ENCODE results near the gene ABLIM1.

DNA sequence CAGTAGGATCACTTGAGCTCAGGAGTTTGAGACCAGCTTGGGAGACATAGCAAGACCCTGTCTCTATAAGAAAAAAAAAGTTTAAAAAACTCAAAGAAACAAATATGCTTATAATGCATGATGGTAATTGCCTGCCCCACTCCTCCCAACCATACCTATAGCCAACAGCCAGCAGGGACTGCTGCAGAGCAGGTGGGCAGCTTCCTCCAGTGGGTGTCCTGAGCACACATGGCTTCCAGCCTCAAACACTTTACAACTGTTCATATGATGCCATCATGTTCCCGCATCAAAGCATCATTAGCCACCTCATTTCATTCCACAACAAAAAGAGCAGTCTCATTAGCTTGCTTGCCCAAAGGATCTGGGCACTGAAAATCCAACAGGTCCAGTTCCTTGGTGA lies 42.0 kb downstream of the ABLIM1 start:
- TF ChIP-seq, protein P1, sequence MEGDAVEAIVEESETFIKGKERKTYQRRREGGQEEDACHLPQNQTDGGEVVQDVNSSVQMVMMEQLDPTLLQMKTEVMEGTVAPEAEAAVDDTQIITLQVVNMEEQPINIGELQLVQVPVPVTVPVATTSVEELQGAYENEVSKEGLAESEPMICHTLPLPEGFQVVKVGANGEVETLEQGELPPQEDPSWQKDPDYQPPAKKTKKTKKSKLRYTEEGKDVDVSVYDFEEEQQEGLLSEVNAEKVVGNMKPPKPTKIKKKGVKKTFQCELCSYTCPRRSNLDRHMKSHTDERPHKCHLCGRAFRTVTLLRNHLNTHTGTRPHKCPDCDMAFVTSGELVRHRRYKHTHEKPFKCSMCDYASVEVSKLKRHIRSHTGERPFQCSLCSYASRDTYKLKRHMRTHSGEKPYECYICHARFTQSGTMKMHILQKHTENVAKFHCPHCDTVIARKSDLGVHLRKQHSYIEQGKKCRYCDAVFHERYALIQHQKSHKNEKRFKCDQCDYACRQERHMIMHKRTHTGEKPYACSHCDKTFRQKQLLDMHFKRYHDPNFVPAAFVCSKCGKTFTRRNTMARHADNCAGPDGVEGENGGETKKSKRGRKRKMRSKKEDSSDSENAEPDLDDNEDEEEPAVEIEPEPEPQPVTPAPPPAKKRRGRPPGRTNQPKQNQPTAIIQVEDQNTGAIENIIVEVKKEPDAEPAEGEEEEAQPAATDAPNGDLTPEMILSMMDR (IDR thresholded peaks at IDR 0.05): no peak
- TF ChIP-seq POLR2A (IDR thresholded peaks at IDR 0.05) (no peak), EP300 (IDR thresholded peaks at IDR 0.05) (no peak)

Measured in suprapubic skin (tissue), 3 donors.